Measurements from ENCODE around the gene GEMIN7. TPM values are rescaled to one million over a fixed set of nuclear protein-coding genes. Genes with fewer than 3 reads are reported as not detected.

GEMIN7 gene
- total RNA-seq, 4 donors from 2014 or later, result 3.0 to 21.1 (median 15.9) TPM

Small RNA genes within 50 kb of the gene (small RNA-seq; reads per million reads assigned to genes)
- gene RNU6-611P, result 0 reads per million in 4 donors

Other genes starting within 250 kb of the GEMIN7 start
- 100 to 1,000 TPM in 3 of 4 donors, 10 to 100 TPM in 1; 93.7 to 147 (median 125) TPM for gene NECTIN2, start 233.0 kb upstream of the GEMIN7 start, total RNA-seq
- 100 to 1,000 TPM in 1 of 4 donors, 10 to 100 TPM in 3; 36.0 to 101 (median 53.8) TPM for gene TOMM40, start 188.0 kb upstream of the GEMIN7 start, total RNA-seq
- gene APOE, start 173.5 kb upstream of the GEMIN7 start, total RNA-seq, result 100 to 1,000 TPM in 2 of 4 donors, 10 to 100 TPM in 2; 72.2 to 214 (median 132) TPM
- 10 to 100 TPM in 3 of 4 donors, not detected in 1; 10.8 to 48.4 (median 34.8) TPM for gene APOC1, start 164.7 kb upstream of the GEMIN7 start, total RNA-seq
- not detected for gene APOC4, start 137.0 kb upstream of the GEMIN7 start, total RNA-seq
- under 1 TPM in 1 of 4 donors, not detected in 3; 0.68 TPM for gene APOC2, start 133.2 kb upstream of the GEMIN7 start, total RNA-seq
- gene CLPTM1, start 123.9 kb upstream of the GEMIN7 start, total RNA-seq, result 10 to 100 TPM; 65.3 to 94.6 (median 79.8) TPM
- gene RELB, start 77.8 kb upstream of the GEMIN7 start, total RNA-seq, result 10 to 100 TPM; 11.9 to 58.4 (median 34.8) TPM
- 100 to 1,000 TPM in 2 of 4 donors, 10 to 100 TPM in 2; 82.6 to 382 (median 100) TPM for gene CLASRP, start 40.2 kb upstream of the GEMIN7 start, total RNA-seq
- gene ZNF296, start 2.8 kb upstream of the GEMIN7 start, total RNA-seq, result 1 to 10 TPM in 3 of 4 donors, under 1 TPM in 1; 0.75 to 5.8 (median 3.5) TPM
- gene PPP1R37, start 13.9 kb downstream of the GEMIN7 start, total RNA-seq, result 10 to 100 TPM; 31.1 to 92.5 (median 45.2) TPM
- 1 to 10 TPM in 1 of 4 donors, under 1 TPM in 1, not detected in 2; 0.32 to 1.5 TPM for gene NKPD1, start 81.7 kb downstream of the GEMIN7 start, total RNA-seq
- gene TRAPPC6A, start 99.0 kb downstream of the GEMIN7 start, total RNA-seq, result 10 to 100 TPM in 3 of 4 donors, not detected in 1; 15.7 to 51.2 (median 29.7) TPM
- 10 to 100 TPM in 1 of 4 donors, 1 to 10 TPM in 3; 5.0 to 10.3 (median 9.2) TPM for gene BLOC1S3, start 99.5 kb downstream of the GEMIN7 start, total RNA-seq
- 1 to 10 TPM in 2 of 4 donors, under 1 TPM in 1, not detected in 1; 0.68 to 7.0 (median 1.1) TPM for gene EXOC3L2, start 166.1 kb downstream of the GEMIN7 start, total RNA-seq
- gene MARK4, start 172.0 kb downstream of the GEMIN7 start, total RNA-seq, result 10 to 100 TPM; 11.0 to 40.8 (median 13.2) TPM
- 10 to 100 TPM in 2 of 4 donors, 1 to 10 TPM in 1, not detected in 1; 4.0 to 32.2 (median 27.9) TPM for gene CKM, start 243.6 kb downstream of the GEMIN7 start, total RNA-seq

Data from transverse colon (tissue), 4 donors.